Thyroid gland (tissue), 4 donors: ENCODE data around the gene HAPSTR1. TPM values are rescaled to one million over a fixed set of nuclear protein-coding genes. Genes with fewer than 3 reads are reported as not detected.

Experiments
- DNase-seq, 2 donors: peaks; one replicate each; pipeline ENCODE4 v3.0.0-alpha.2; 2019
- H3K27ac ChIP-seq, 3 donors: fragments of 200-600 bp; sonication (generic); 1 replicate in 2 of 3; 2 replicates in 1 of 3; pipeline ENCODE4 v1.5.1; 2016 to 2019; ENCODE audit warnings: mild to moderate bottlenecking in 1 of 3, moderate library complexity in 1 of 3
- H3K27me3 ChIP-seq: fragments of 200-600 bp; sonication (generic); one replicate; pipeline ENCODE4 v1.5.1; 2019
- H3K36me3 ChIP-seq, 2 donors: fragments of 200-600 bp; sonication (generic); one replicate each; pipeline ENCODE4 v1.5.1; 2016 to 2019
- H3K4me1 ChIP-seq, 2 donors: fragments of 200-600 bp; sonication (generic); one replicate each; pipeline ENCODE4 v1.5.1; 2017 to 2019
- H3K4me3 ChIP-seq, 3 donors: fragments of 200-600 bp; sonication (generic); replicated peaks in 1 of 3; 1 replicate in 2 of 3; 2 replicates in 1 of 3; pipeline ENCODE4 v1.5.1; 2016; ENCODE audit warnings: mild to moderate bottlenecking in 1 of 3
- H3K9me3 ChIP-seq: fragments of 200-600 bp; sonication (generic); one replicate; pipeline ENCODE4 v1.5.1; 2017
- POLR2A ChIP-seq, 2 donors: fragments of 450-650 bp; IDR thresholded peaks; one replicate each; pipeline ENCODE4 v1.6.1; 2017; ENCODE audit warnings: antibody characterized with exemption in 2 of 2, mild to moderate bottlenecking in 2 of 2, moderate library complexity in 1 of 2
- WGBS, 2 donors: methylation state at CpG; one replicate each; pipeline ENCODE4 v1.1.5; 2017; 5-methylcytosine and 5-hydroxymethylcytosine counted together
- intact Hi-C: fragments of 100-400 bp; cut with DNase I; formaldehyde crosslinking; loops from one replicate; pipeline ENCODE4 v1.15.1; 2023
- total RNA-seq, 4 donors: library from RNA; depleted of rRNA; stranded (reverse); fragments of >200 nt; gene quantifications; one replicate each; pipeline ENCODE4 v1.2.3, GENCODE V29; 2016
- TF ChIP-seq, protein P1 (sequence below), 6 experiments: fragments of 200-600 bp in 3 of 6; fragments of 450-650 bp in 3 of 6; sonication (generic) in 3 of 6; IDR thresholded peaks; one replicate each; pipeline ENCODE4 v1.5.1; 2016 to 2019; ENCODE audit warnings: antibody characterized with exemption in 6 of 6, mild to moderate bottlenecking in 2 of 6, inconsistent platforms in 1 of 6, moderate library complexity in 1 of 6

Gene HAPSTR1
- total RNA-seq, 4 donors from 2014 or later: 59.0 to 107 (median 68.7) TPM

DNA sequence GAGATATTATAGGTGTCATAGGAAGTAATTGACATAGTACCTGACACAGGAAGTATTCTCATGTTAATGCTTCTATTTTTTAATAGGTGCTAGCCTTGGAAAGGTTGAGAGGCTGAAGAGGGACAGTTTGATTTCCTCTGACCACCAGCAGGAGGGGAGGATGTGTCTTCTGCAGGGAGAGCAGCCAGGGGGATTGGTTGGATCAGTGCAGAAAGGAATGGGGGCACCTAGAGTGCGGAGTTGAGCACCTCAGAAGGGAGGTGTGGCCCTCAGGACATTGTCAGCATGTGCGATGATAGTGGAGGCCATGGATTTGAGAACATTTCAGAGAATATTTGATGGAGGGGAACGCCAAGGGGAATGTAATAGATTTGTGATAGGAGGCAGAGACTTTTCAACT is 23.4 kb downstream of the HAPSTR1 start:
- intact Hi-C loops: no loop called here
- H3K27me3 ChIP-seq: no peaks in the 10 kb centered on the region
- H3K4me1 ChIP-seq: peaks cover 47 to 65% of the 10 kb centered on the region in 2 donors
- TF ChIP-seq, protein P1, sequence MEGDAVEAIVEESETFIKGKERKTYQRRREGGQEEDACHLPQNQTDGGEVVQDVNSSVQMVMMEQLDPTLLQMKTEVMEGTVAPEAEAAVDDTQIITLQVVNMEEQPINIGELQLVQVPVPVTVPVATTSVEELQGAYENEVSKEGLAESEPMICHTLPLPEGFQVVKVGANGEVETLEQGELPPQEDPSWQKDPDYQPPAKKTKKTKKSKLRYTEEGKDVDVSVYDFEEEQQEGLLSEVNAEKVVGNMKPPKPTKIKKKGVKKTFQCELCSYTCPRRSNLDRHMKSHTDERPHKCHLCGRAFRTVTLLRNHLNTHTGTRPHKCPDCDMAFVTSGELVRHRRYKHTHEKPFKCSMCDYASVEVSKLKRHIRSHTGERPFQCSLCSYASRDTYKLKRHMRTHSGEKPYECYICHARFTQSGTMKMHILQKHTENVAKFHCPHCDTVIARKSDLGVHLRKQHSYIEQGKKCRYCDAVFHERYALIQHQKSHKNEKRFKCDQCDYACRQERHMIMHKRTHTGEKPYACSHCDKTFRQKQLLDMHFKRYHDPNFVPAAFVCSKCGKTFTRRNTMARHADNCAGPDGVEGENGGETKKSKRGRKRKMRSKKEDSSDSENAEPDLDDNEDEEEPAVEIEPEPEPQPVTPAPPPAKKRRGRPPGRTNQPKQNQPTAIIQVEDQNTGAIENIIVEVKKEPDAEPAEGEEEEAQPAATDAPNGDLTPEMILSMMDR (IDR thresholded peaks at IDR 0.05): no peak
- TF ChIP-seq POLR2A (IDR thresholded peaks at IDR 0.05): no peak
- H3K4me3 ChIP-seq: no peak overlapping the region
- H3K27ac ChIP-seq: no peak overlapping the region
- H3K9me3 ChIP-seq: no peaks in the 10 kb centered on the region
- WGBS, 2 donors: 95 to 98% methylated on average over 3 of the region's 3 CpGs
- no peak for DNase-seq
- peaks cover 0 to 5% of the 10 kb centered on the region in 2 donors for H3K36me3 ChIP-seq

DNA sequence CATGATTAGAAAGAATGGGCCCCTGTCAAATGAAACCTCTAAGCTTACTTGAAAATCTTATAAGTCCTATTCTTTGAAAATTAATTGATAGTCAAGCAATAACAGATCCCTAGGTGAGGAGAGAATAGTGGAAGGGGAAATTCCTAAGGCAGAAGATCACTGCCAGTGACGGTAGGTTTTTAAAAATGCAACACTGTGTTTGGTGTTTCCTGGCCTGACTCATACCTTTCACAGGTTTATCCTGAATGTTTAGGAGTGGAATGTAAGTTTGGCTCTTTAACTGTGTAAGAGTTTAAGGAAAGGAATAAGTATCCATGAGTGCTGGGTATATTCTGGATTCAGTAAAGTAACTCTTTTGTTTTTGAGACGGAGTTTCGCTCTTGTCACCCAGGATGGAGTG is 23.8 kb downstream of the HAPSTR1 start:
- Histone ChIP-seq H3K4me1 (peaks cover 43 to 66% of the 10 kb centered on the region in 2 donors), H3K36me3 (peaks cover 0 to 5% of the 10 kb centered on the region in 2 donors), H3K9me3 (no peaks in the 10 kb centered on the region), H3K27me3 (no peaks in the 10 kb centered on the region), H3K4me3 (no peak overlapping the region), H3K27ac (no peak overlapping the region)
- WGBS, 2 donors: 89% methylated on average over 3 of the region's 3 CpGs
- no peak for DNase-seq
- no peak for TF ChIP-seq POLR2A (IDR thresholded peaks at IDR 0.05)
- TF ChIP-seq, protein P1 (IDR thresholded peaks at IDR 0.05): no peak
- intact Hi-C loops: no loop called here

DNA sequence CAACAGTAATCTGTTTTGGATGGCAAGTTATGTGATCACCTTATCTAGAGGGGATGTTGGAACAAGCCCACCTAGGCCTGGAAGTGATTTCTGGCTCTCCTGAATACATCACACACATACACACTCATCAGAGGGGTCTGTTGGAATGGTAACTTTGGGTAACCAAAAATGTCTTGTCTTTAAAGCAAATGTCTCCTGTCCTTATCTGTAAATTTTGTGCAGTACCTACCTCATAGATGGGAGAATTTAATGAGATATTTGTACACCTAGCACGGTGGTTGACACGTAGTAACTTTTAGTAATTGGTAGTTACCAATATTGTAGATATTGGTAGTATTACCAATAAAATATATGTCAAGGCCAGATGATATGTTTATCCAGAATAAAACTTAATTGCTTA is 24.7 kb downstream of the HAPSTR1 start:
- Histone ChIP-seq H3K9me3 (no peaks in the 10 kb centered on the region), H3K4me1 (peaks cover 34 to 58% of the 10 kb centered on the region in 2 donors), H3K4me3 (no peak overlapping the region), H3K27me3 (no peaks in the 10 kb centered on the region), H3K36me3 (peaks cover 0 to 5% of the 10 kb centered on the region in 2 donors), H3K27ac (no peak overlapping the region)
- TF ChIP-seq, protein P1 (IDR thresholded peaks at IDR 0.05): no peak
- TF ChIP-seq POLR2A (IDR thresholded peaks at IDR 0.05): no peak
- no peak for DNase-seq
- intact Hi-C loops: no loop called here
- 98 to 100% methylated on average over 2 of the region's 2 CpGs for WGBS, 2 donors

DNA sequence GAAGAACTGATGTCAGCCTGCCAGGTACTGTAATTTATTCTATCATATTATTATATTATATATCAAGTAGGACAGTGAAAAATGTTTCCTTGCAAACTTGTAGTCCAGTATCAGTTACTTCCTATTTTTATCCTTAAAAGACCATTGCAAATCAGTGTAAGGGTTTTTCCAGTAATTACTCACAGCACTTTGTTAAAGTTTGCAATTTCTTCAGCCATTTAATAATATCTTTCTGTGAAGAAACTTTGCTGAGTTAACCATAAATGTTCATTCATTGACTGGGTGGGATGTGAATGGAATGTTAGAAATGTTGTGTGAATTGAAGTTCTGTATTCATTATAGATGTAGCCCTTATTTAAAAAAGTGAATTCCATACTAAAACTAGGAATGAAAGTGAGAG is 26.7 kb downstream of the HAPSTR1 start:
- peaks cover 3 to 9% of the 10 kb centered on the region in 2 donors for H3K36me3 ChIP-seq
- no peak overlapping the region for H3K27ac ChIP-seq
- TF ChIP-seq, protein P1 (IDR thresholded peaks at IDR 0.05): no peak
- TF ChIP-seq POLR2A (IDR thresholded peaks at IDR 0.05): no peak
- H3K27me3 ChIP-seq: no peaks in the 10 kb centered on the region
- no peak for DNase-seq
- H3K4me1 ChIP-seq: peaks cover 15 to 45% of the 10 kb centered on the region in 2 donors
- intact Hi-C loops: no loop called here
- H3K4me3 ChIP-seq: no peak overlapping the region
- no peaks in the 10 kb centered on the region for H3K9me3 ChIP-seq

DNA sequence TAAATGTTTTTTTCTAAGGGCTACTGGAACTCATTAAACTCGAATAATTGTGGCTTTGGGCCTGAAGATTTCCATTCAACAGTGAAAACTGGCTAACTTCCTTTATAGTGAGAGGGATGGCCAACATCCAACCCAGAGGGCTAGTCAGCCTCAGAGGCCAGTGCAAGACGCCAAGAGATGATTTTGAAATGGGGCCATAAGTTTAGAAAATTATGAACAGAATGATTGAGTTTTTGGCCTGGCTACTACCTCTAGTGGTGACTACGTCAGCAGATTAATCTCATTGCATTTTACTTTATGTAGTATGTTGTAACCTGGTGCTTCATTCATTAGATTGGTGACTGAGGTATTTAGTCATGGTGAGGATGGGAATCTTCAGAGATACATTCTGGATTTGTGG is 28.4 kb downstream of the HAPSTR1 start:
- WGBS, 2 donors: 62 to 65% methylated on average over 3 of the region's 3 CpGs
- no peak overlapping the region for H3K4me3 ChIP-seq
- peak overlapping the region in 1 of 3 donors; percentile 4 for H3K27ac ChIP-seq
- intact Hi-C loops: no loop called here
- DNase-seq: no peak
- TF ChIP-seq POLR2A (IDR thresholded peaks at IDR 0.05): no peak
- TF ChIP-seq, protein P1 (IDR thresholded peaks at IDR 0.05): no peak
- no peaks in the 10 kb centered on the region for H3K27me3 ChIP-seq
- H3K9me3 ChIP-seq: no peaks in the 10 kb centered on the region
- H3K36me3 ChIP-seq: peaks cover 3 to 9% of the 10 kb centered on the region in 2 donors
- H3K4me1 ChIP-seq: peaks cover 12 to 41% of the 10 kb centered on the region in 2 donors
